Liver (tissue), 9 donors: Measurements from ENCODE around the gene MPP3. TPM values are rescaled to one million over a fixed set of nuclear protein-coding genes. Genes with fewer than 3 reads are reported as not detected.

Source experiments
- DNase-seq: peaks from one replicate; pipeline ENCODE4 v3.0.0-alpha.2; 2017; ENCODE audit warnings: low spot score
- H3K27ac ChIP-seq, 2 donors: one replicate each; pipeline ENCODE4 v1.7.0; 2013; ENCODE audit warnings: inconsistent platforms in 2 of 2, low read length in 2 of 2, control low read depth in 1 of 2, low read depth in 1 of 2, mild to moderate bottlenecking in 1 of 2
- H3K27me3 ChIP-seq, 4 donors: one replicate each; pipeline versions ENCODE4 v1.6.1 to v1.7.0; 2013; ENCODE audit warnings: low read length in 3 of 4, inconsistent platforms in 1 of 4, mild to moderate bottlenecking in 1 of 4, moderate library complexity in 1 of 4; ENCODE audit not compliant: control insufficient read depth in 4 of 4, insufficient read depth in 4 of 4
- H3K36me3 ChIP-seq, 4 donors: one replicate each; pipeline versions ENCODE4 v1.6.1 to v1.7.0; 2013; ENCODE audit warnings: low read length in 3 of 4, mild to moderate bottlenecking in 3 of 4, low read depth in 1 of 4, moderate library complexity in 1 of 4; ENCODE audit not compliant: control insufficient read depth in 4 of 4, insufficient read depth in 3 of 4
- H3K4me1 ChIP-seq, 4 donors: one replicate each; pipeline versions ENCODE4 v1.6.1 to v1.7.0; 2013; ENCODE audit warnings: low read length in 3 of 4, mild to moderate bottlenecking in 3 of 4, moderate library complexity in 1 of 4; ENCODE audit not compliant: control insufficient read depth in 4 of 4, insufficient read depth in 4 of 4
- H3K4me3 ChIP-seq, 3 donors: one replicate each; pipeline versions ENCODE4 v1.6.1 to v1.7.0; 2013; ENCODE audit warnings: low read length in 3 of 3, control low read depth in 1 of 3, low read depth in 1 of 3, mild to moderate bottlenecking in 1 of 3
- H3K9ac ChIP-seq, 2 donors: one replicate each; pipeline ENCODE4 v1.7.0; 2013; ENCODE audit warnings: low read length in 2 of 2, mild to moderate bottlenecking in 2 of 2, moderate library complexity in 2 of 2, control low read depth in 1 of 2, low read depth in 1 of 2
- H3K9me3 ChIP-seq, 4 donors: one replicate each; pipeline versions ENCODE4 v1.6.1 to v1.7.0; 2013; ENCODE audit warnings: low read length in 3 of 4; ENCODE audit not compliant: control insufficient read depth in 4 of 4
- EGR1 ChIP-seq, 2 donors: IDR thresholded peaks; 2 replicates each; pipeline ENCODE4 v1.6.1; 2016 to 2018; ENCODE audit warnings: antibody characterized with exemption in 2 of 2, low read depth in 2 of 2
- FOXA1 ChIP-seq: IDR thresholded peaks from 2 replicates; pipeline ENCODE4 v1.6.1; 2016; ENCODE audit warnings: antibody characterized with exemption
- FOXA2 ChIP-seq: IDR thresholded peaks from 2 replicates; pipeline ENCODE4 v1.6.1; 2016; ENCODE audit warnings: antibody characterized with exemption
- GABPA ChIP-seq, 2 donors: IDR thresholded peaks in 1 of 2; conservative IDR thresholded peaks in 1 of 2; 2 replicates each; pipeline ENCODE4 v1.6.1; 2016; ENCODE audit warnings: antibody characterized with exemption in 2 of 2, mild to moderate bottlenecking in 1 of 2, moderate library complexity in 1 of 2
- HNF4A ChIP-seq, 2 donors: conservative IDR thresholded peaks; 2 replicates each; pipeline ENCODE4 v1.6.1; 2016; ENCODE audit warnings: antibody characterized with exemption in 2 of 2, mild to moderate bottlenecking in 2 of 2
- HNF4G ChIP-seq: IDR thresholded peaks from 2 replicates; pipeline ENCODE4 v1.6.1; 2016; ENCODE audit warnings: antibody characterized with exemption
- JUND ChIP-seq, 2 donors: IDR thresholded peaks; 2 replicates each; pipeline ENCODE4 v1.6.1; 2016; ENCODE audit warnings: antibody characterized with exemption in 2 of 2
- RAD21 ChIP-seq, 2 donors: IDR thresholded peaks; 2 replicates each; pipeline ENCODE4 v1.6.1; 2016; ENCODE audit warnings: antibody characterized with exemption in 2 of 2, mild to moderate bottlenecking in 2 of 2
- RXRA ChIP-seq, 2 donors: IDR thresholded peaks; 2 replicates each; pipeline ENCODE4 v1.6.1; 2017 to 2018; ENCODE audit warnings: antibody characterized with exemption in 2 of 2, mild to moderate bottlenecking in 1 of 2
- SP1 ChIP-seq: IDR thresholded peaks from 2 replicates; pipeline ENCODE4 v1.6.1; 2018; ENCODE audit warnings: antibody characterized with exemption, mild to moderate bottlenecking
- YY1 ChIP-seq: IDR thresholded peaks from 2 replicates; pipeline ENCODE4 v1.6.1; 2016; ENCODE audit warnings: antibody characterized with exemption, mild to moderate bottlenecking
- WGBS: extraction: QIAGEN DNeasy Blood & Tissue Kit; methylation state at CpG from one replicate; pipeline ENCODE4 v1.1.7; 2013; 5-methylcytosine and 5-hydroxymethylcytosine counted together
- polyA plus RNA-seq, 2 donors: library from polyadenylated mRNA; stranded (reverse) in 1 of 2; unstranded in 1 of 2; fragments of 200-250 nt in 1 of 2; fragments of >200 nt in 1 of 2; fragmentation: Nextera tagmentation in 1 of 2; extraction: Ambion mirVana in 1 of 2; gene quantifications; one replicate each; pipeline versions ENCODE4 v1.2.1 to v1.2.3, GENCODE V29; 2013 to 2015
- total RNA-seq, 2 donors: library from RNA; depleted of rRNA; stranded (reverse); fragments of >200 nt; gene quantifications; one replicate each; pipeline ENCODE4 v1.2.3, GENCODE V29; 2014
- TF ChIP-seq, protein P1 (sequence below): IDR thresholded peaks from 2 replicates; pipeline ENCODE4 v1.6.1; 2016; ENCODE audit warnings: antibody characterized with exemption
- TF ChIP-seq, protein P2 (sequence below): fragments of 150-350 bp; IDR thresholded peaks from 2 replicates; pipeline ENCODE4 v1.5.1; 2017; ENCODE audit warnings: improper control_type of control experiment, low read depth, low read length; ENCODE audit not compliant: missing input control
- TF ChIP-seq, protein P3 (sequence below): IDR thresholded peaks from 2 replicates; pipeline ENCODE4 v1.6.1; 2016; ENCODE audit warnings: antibody characterized with exemption
- donor health status: healthy.
- donor health status: healthy.
- donor health status: healthy.
- donor health status: healthy.
- donor health status: healthy.

Gene MPP3
- total and polyA plus RNA-seq, 4 donors: 0.23 to 1.3 (median 0.72) TPM

DNA sequence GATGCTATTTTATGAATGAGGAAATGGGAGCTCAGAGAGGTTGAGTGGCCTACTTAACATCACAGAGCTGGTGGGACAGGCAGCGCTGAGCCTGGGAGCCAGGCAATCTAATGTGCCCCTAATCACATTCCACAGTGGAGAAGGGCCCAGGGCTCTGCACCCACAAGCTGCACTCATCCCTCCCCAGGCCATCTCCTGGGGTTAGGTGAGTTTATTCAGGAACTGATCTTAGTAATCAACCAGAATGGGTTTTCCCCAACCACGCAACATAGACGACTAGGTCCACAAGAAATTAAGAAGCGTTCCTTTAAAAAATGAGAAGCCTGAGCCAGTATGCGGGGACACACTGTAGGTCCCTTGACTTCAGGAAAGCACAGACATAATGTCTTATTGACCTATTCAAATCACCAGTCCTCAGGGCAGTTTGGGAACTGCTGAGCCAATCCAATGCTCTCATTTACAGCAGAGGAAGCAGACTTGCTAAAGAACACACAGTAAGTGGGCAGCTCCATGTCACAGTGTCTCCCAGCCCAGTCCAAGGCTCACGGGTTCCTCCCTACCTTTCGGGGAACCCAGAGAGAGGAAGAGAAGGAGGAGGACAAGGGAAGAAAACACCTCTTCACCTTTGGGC lies 2.3 kb downstream of the MPP3 start:
- no peak overlapping the region for H3K27ac ChIP-seq
- no peak for DNase-seq

DNA sequence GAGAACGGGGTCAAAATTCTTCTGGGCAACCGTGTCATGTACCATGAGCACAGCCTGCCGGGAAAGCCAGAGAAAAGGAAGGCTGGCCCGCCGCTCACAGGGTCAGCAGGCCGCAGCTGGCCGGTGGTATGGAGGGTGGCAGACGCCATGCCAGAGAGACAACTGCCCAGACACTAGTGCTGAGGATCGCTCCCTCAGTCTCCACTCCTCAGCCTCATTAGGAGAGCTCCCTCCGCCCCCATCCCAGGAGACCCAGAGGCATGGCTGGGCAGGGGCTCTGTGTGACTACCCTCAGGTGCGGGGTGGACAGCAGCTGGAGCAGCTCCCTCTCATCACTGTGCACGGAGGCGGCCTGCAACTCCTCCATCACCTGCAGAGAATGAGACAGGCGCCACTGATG lies 3.2 kb downstream of the MPP3 start:
- H3K4me3 ChIP-seq: no peak overlapping the region
- no peaks in the 10 kb centered on the region for H3K9me3 ChIP-seq
- WGBS: 97% methylated on average over 14 of the region's 14 CpGs
- H3K36me3 ChIP-seq: no peaks in the 10 kb centered on the region
- TF ChIP-seq FOXA2 (no peak), SP1 (no peak), HNF4A (conservative IDR thresholded peaks at IDR 0.05) (no peak), JUND (IDR thresholded peaks at IDR 0.05) (no peak), EGR1 (IDR thresholded peaks at IDR 0.05; ENCODE audit: low read depth in 2 of 2) (no peak), RAD21 (IDR thresholded peaks at IDR 0.05) (no peak), FOXA1 (no peak), GABPA (IDR thresholded peaks at IDR 0.05 in 1 of 2, conservative IDR thresholded peaks at IDR 0.05 in 1 of 2) (no peak), HNF4G (no peak), RXRA (IDR thresholded peaks at IDR 0.05) (no peak)
- TF ChIP-seq, protein P1, sequence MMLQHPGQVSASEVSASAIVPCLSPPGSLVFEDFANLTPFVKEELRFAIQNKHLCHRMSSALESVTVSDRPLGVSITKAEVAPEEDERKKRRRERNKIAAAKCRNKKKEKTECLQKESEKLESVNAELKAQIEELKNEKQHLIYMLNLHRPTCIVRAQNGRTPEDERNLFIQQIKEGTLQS: no peak
- TF ChIP-seq, protein P2, sequence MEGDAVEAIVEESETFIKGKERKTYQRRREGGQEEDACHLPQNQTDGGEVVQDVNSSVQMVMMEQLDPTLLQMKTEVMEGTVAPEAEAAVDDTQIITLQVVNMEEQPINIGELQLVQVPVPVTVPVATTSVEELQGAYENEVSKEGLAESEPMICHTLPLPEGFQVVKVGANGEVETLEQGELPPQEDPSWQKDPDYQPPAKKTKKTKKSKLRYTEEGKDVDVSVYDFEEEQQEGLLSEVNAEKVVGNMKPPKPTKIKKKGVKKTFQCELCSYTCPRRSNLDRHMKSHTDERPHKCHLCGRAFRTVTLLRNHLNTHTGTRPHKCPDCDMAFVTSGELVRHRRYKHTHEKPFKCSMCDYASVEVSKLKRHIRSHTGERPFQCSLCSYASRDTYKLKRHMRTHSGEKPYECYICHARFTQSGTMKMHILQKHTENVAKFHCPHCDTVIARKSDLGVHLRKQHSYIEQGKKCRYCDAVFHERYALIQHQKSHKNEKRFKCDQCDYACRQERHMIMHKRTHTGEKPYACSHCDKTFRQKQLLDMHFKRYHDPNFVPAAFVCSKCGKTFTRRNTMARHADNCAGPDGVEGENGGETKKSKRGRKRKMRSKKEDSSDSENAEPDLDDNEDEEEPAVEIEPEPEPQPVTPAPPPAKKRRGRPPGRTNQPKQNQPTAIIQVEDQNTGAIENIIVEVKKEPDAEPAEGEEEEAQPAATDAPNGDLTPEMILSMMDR: no peak
- DNase-seq: no peak
- no peak overlapping the region for H3K9ac ChIP-seq
- no peaks in the 10 kb centered on the region for H3K27me3 ChIP-seq
- no peak overlapping the region for H3K27ac ChIP-seq
- H3K4me1 ChIP-seq: peaks cover 0 to 14% (median 10%) of the 10 kb centered on the region in 4 donors

More for the DNA sequence above, 2.3 kb downstream of the MPP3 start:
- Histone ChIP-seq H3K4me3 (no peak overlapping the region), H3K36me3 (no peaks in the 10 kb centered on the region), H3K27me3 (no peaks in the 10 kb centered on the region), H3K9me3 (no peaks in the 10 kb centered on the region), H3K4me1 (peaks cover 0 to 14% (median 10%) of the 10 kb centered on the region in 4 donors), H3K9ac (no peak overlapping the region)
- TF ChIP-seq, protein P1: no peak
- TF ChIP-seq, protein P2: no peak
- TF ChIP-seq HNF4G (no peak), FOXA2 (no peak), JUND (IDR thresholded peaks at IDR 0.05) (no peak), EGR1 (IDR thresholded peaks at IDR 0.05; ENCODE audit: low read depth in 2 of 2) (no peak), RXRA (IDR thresholded peaks at IDR 0.05) (no peak), FOXA1 (no peak), RAD21 (IDR thresholded peaks at IDR 0.05) (no peak), YY1 (no peak)
- TF ChIP-seq, protein P3, sequence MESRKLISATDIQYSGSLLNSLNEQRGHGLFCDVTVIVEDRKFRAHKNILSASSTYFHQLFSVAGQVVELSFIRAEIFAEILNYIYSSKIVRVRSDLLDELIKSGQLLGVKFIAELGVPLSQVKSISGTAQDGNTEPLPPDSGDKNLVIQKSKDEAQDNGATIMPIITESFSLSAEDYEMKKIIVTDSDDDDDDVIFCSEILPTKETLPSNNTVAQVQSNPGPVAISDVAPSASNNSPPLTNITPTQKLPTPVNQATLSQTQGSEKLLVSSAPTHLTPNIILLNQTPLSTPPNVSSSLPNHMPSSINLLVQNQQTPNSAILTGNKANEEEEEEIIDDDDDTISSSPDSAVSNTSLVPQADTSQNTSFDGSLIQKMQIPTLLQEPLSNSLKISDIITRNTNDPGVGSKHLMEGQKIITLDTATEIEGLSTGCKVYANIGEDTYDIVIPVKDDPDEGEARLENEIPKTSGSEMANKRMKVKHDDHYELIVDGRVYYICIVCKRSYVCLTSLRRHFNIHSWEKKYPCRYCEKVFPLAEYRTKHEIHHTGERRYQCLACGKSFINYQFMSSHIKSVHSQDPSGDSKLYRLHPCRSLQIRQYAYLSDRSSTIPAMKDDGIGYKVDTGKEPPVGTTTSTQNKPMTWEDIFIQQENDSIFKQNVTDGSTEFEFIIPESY: no peak
- WGBS: 91% methylated on average over 7 of the region's 7 CpGs
